ENCODE results near the gene HOTAIR. TPM values are rescaled to one million over a fixed set of nuclear protein-coding genes. Genes with fewer than 3 reads are reported as not detected.

HOTAIR gene
- total RNA-seq, 3 donors from 2014 or later, result not detected

- intact Hi-C loops (cut with DNase I, micrococcal nuclease), result no loop called here
Observed at GRCh38 chr12:53980104-53980801, 5.5 kb upstream of the HOTAIR start.

GRCh38 chr12:53978477-53979356 is 4.0 kb upstream of the HOTAIR start:
- ATAC-seq (peak; percentile 83), DNase-seq (peak in 1 of 3 donors; percentile 58)
- Histone ChIP-seq H3K9me3 (peaks cover 6% of the 10 kb centered on the region), H3K4me3 (no peak overlapping the region), H3K4me1 (ENCODE audit: low read depth) (peaks cover 8% of the 10 kb centered on the region), H3K36me3 (ENCODE audit: low read depth) (no peaks in the 10 kb centered on the region)
- no peak for TF ChIP-seq CTCF (IDR thresholded peaks at IDR 0.05)
- intact Hi-C loops (cut with DNase I, micrococcal nuclease), result no loop called here

More at GRCh38 chr12:53980104-53980801, 5.5 kb upstream of the HOTAIR start:
- Histone ChIP-seq H3K4me1 (ENCODE audit: low read depth) (peaks cover 5% of the 10 kb centered on the region), H3K9me3 (peaks cover 6% of the 10 kb centered on the region), H3K36me3 (ENCODE audit: low read depth) (no peaks in the 10 kb centered on the region), H3K4me3 (no peak overlapping the region)
- no peak for TF ChIP-seq CTCF (IDR thresholded peaks at IDR 0.05)
- no peak for ATAC-seq
- no peak for DNase-seq

GRCh38 chr12:53977596-53978445 is 3.1 kb upstream of the HOTAIR start:
- Histone ChIP-seq H3K9me3 (peaks cover 6% of the 10 kb centered on the region), H3K36me3 (ENCODE audit: low read depth) (no peaks in the 10 kb centered on the region), H3K4me3 (no peak overlapping the region), H3K4me1 (ENCODE audit: low read depth) (peaks cover 8% of the 10 kb centered on the region)
- intact Hi-C loops (cut with DNase I, micrococcal nuclease), result no loop called here
- no peak for DNase-seq
- no peak for TF ChIP-seq CTCF (IDR thresholded peaks at IDR 0.05)
- no peak for ATAC-seq

- Histone ChIP-seq H3K9me3 (peaks cover 6% of the 10 kb centered on the region), H3K4me3 (no peak overlapping the region), H3K4me1 (ENCODE audit: low read depth) (peaks cover 8% of the 10 kb centered on the region), H3K36me3 (ENCODE audit: low read depth) (no peaks in the 10 kb centered on the region)
- DNase-seq, result no peak
- TF ChIP-seq CTCF (IDR thresholded peaks at IDR 0.05), result no peak
- ATAC-seq, result no peak
- intact Hi-C loops (cut with DNase I, micrococcal nuclease), result no loop called here
Observed at GRCh38 chr12:53976823-53977595, 2.3 kb upstream of the HOTAIR start.
